ENCODE data around the gene TP73.

Gene TP73

GRCh38 chr1:3642919-3643675 is 9.2 kb upstream of the TP73 start:
- H3K27ac Mint-ChIP-seq (ENCODE audit: low read depth): no peak overlapping the region
- no peaks in the 10 kb centered on the region for H3K27me3 Mint-ChIP-seq
- H3K4me1 Mint-ChIP-seq: peaks cover 12% of the 10 kb centered on the region
- H3K9me3 Mint-ChIP-seq: no peaks in the 10 kb centered on the region
- peaks cover 18% of the 10 kb centered on the region for H3K36me3 Mint-ChIP-seq (ENCODE audit: insufficient read depth)
- ATAC-seq (replicated peaks; ENCODE audit: extremely low read depth, poor library complexity, severe bottlenecking): no peak
- H3K4me3 Mint-ChIP-seq: no peak overlapping the region
- no peak for DNase-seq (ENCODE audit: low spot score in 2 of 2)

GRCh38 chr1:3644273-3644672 is 8.0 kb upstream of the TP73 start:
- Mint-ChIP-seq H3K4me3 (no peak overlapping the region), H3K9me3 (no peaks in the 10 kb centered on the region), H3K27ac (ENCODE audit: low read depth) (no peak overlapping the region), H3K36me3 (ENCODE audit: insufficient read depth) (peaks cover 21% of the 10 kb centered on the region), H3K27me3 (no peaks in the 10 kb centered on the region), H3K4me1 (peaks cover 23% of the 10 kb centered on the region)
- no peak for ATAC-seq (replicated peaks; ENCODE audit: extremely low read depth, poor library complexity, severe bottlenecking)
- no peak for DNase-seq (ENCODE audit: low spot score in 2 of 2)

GRCh38 chr1:3645247-3645646 is 7.1 kb upstream of the TP73 start:
- peaks cover 29% of the 10 kb centered on the region for H3K4me1 Mint-ChIP-seq
- peaks cover 21% of the 10 kb centered on the region for H3K36me3 Mint-ChIP-seq (ENCODE audit: insufficient read depth)
- H3K9me3 Mint-ChIP-seq: no peaks in the 10 kb centered on the region
- no peak overlapping the region for H3K27ac Mint-ChIP-seq (ENCODE audit: low read depth)
- H3K27me3 Mint-ChIP-seq: no peaks in the 10 kb centered on the region
- ATAC-seq (replicated peaks; ENCODE audit: extremely low read depth, poor library complexity, severe bottlenecking): no peak
- no peak for DNase-seq (ENCODE audit: low spot score in 2 of 2)
- H3K4me3 Mint-ChIP-seq: no peak overlapping the region

GRCh38 chr1:3645666-3646355 is 6.5 kb upstream of the TP73 start:
- ATAC-seq (replicated peaks; ENCODE audit: extremely low read depth, poor library complexity, severe bottlenecking) (no peak), DNase-seq (ENCODE audit: low spot score in 2 of 2) (no peak)
- Mint-ChIP-seq H3K36me3 (ENCODE audit: insufficient read depth) (peaks cover 21% of the 10 kb centered on the region), H3K4me3 (no peak overlapping the region), H3K4me1 (peaks cover 29% of the 10 kb centered on the region), H3K9me3 (no peaks in the 10 kb centered on the region), H3K27me3 (peaks cover under 1% of the 10 kb centered on the region), H3K27ac (ENCODE audit: low read depth) (peak overlapping the region; percentile 39)

DNA sequence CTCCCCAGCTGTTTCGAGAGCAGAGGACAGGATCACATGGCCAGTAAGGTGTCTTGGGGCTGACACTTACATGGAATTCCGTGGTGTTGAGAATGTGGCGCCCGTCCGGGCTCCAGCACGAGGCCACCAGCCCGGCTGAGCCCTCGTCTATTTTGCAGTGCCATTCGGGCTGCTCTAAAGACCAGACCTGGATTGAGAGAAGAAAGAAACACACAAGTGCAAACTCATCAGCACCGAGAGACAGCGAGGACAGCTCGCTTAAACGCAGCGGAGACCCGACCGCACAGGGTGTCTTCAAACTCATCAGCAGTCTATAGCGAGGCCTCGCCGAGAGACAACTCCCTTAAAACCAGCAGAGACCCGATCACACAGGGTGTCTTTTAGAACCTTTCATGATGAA is 5.7 kb upstream of the TP73 start:
- Mint-ChIP-seq H3K4me3 (no peak overlapping the region), H3K27me3 (peaks cover 9% of the 10 kb centered on the region), H3K9me3 (no peaks in the 10 kb centered on the region), H3K4me1 (peaks cover 29% of the 10 kb centered on the region), H3K36me3 (ENCODE audit: insufficient read depth) (peaks cover 21% of the 10 kb centered on the region), H3K27ac (ENCODE audit: low read depth) (no peak overlapping the region)
- DNase-seq (ENCODE audit: low spot score in 2 of 2): no peak
- ATAC-seq (replicated peaks; ENCODE audit: extremely low read depth, poor library complexity, severe bottlenecking): no peak

DNA sequence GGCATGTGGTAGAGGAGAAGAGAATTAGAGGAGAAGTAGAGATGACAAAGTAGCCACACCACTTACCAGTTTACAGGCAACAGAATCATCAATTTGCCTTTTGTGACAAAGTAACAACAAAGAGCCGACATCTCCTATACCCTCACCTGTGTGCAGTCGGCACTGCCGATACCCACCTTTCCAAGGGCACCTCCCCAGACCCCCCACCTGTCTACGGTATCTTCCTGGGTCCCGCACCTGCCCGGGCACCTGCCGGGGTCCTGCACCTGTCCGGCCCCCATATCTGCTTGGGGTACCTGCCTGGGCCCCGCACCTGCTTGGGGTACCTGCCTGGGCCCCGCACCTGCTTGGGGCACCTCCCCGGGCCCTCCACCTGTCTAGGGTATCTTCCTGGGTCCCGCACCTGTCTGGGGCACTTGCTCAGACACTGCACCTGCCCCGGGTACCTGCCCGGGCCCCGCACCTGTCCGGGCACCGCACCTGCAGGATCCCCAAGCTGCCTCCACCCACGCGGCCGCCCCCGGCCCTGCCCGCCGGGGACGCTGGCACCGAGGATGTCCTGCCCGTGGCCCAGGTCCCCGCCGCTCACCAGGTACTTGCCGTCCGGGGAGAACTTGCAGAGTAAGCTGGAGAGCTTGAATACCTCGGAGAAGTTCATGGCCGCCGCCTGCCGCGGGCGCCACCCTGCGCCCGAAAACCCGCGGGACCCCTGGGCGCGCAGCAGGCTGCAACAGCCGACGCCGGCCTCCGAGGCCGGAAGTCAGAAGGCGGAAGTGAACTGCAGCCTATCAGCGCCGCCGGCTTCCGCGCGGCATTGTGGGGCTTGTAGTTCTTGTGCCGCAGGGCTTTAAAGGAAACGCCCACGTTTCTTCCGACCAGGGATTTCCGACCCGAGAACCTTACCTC is 2.7 kb upstream of the TP73 start, which contains the start of gene WRAP73:
Gene WRAP73 (minus strand): TSS at position 762 of the 906 bp plus-strand sequence. CDS start 104 bp downstream, at position 658.
- Mint-ChIP-seq H3K9me3 (no peaks in the 10 kb centered on the region), H3K27ac (ENCODE audit: low read depth) (peak within 1 kb of the TSS; percentile 25), H3K4me3 (peak within 1 kb of the TSS; percentile 76), H3K36me3 (ENCODE audit: insufficient read depth) (peaks cover 12% of the 10 kb centered on the region), H3K4me1 (peaks cover 23% of the 10 kb centered on the region), H3K27me3 (peaks cover 25% of the 10 kb centered on the region)
- ATAC-seq (replicated peaks; ENCODE audit: extremely low read depth, poor library complexity, severe bottlenecking) (peak; percentile 95), DNase-seq (ENCODE audit: low spot score in 2 of 2) (peak; percentile 70 to 76)

DNA sequence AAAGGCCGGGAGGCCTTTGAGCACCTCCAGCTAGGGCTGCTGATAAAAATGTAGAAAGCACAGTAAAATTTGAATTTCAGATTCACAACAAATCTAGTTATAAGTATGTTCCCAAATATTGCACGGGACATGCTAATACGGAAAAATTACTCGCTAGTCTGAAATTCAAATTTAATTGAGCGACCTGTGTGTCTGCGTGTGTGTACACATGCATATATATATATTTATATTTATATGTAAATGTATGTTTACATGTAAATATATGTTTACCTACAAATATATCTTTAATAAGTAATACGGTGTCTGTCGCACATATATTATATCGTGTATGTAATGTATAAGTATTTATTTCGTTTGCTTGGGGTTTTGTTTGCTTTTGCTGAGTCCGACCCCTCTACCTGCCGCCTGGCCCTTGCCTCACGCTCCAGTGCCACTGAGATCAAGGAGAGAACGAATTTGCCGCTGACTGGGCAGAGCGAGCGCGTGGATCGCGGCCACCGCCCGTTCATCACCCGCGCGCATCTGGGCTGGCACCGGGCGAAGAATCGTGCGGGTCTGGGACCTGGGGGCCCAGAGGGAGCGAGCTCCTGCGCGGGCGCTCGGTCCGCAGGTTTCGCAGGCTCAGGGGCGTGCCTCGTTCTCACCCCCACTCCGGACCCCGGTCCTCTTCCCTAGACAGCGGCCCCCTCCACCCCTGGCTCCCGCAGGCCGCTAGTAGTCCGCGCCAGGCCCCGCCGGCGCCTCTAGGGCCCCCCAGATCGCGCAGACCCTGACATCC is 1.9 kb upstream of the TP73 start:
- DNase-seq (ENCODE audit: low spot score in 2 of 2): no peak
- peaks cover 34% of the 10 kb centered on the region for H3K27me3 Mint-ChIP-seq
- peaks cover 7% of the 10 kb centered on the region for H3K36me3 Mint-ChIP-seq (ENCODE audit: insufficient read depth)
- H3K27ac Mint-ChIP-seq (ENCODE audit: low read depth): no peak overlapping the region
- H3K4me1 Mint-ChIP-seq: peaks cover 23% of the 10 kb centered on the region
- no peak for ATAC-seq (replicated peaks; ENCODE audit: extremely low read depth, poor library complexity, severe bottlenecking)
- no peaks in the 10 kb centered on the region for H3K9me3 Mint-ChIP-seq
- H3K4me3 Mint-ChIP-seq: peak overlapping the region; percentile 76

DNA sequence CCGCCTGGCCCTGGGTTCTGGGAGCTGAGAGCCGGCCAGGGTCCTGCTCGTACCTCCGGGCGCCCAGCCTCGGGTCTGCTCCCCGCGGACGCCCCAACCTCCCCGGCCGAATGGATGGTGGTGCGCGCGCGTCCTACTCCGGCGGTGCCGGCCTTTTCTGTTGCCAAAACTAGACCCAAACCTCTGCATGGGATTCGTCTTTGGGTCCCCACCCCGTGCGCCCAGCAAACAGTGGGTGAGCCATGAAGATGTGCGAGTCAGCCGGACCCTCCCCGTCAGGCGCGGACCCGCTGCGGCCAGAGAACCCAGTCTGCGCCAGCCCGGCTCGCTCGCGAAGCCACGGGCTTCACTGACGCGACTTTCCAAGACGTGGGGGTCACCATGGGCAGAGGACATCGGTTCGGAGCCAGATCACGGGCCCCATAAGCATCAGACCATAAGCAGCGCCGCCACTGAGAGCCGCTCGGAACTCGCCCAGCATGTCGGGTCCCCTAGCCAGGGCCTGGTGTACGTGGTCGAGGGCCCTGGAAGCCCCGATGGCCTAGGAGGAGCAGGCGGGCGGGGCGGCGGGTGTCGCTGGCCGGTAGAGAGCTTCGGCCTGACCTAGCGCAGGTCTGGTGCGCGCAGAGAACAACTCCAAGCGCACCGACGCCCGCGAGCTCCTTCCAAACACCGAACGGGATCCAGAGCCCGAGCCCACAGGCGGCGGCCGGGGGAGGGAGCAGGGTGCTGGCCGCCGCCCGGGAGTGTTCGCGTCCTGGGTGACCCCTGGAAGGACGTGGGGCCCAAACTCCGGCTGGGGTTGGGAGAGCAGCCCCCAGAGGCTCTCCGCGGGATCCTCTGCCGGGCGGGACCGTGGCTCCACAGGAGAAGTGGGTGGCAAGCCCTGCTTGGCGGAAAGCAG is 1.0 kb upstream of the TP73 start:
- DNase-seq (ENCODE audit: low spot score in 2 of 2) (no peak), ATAC-seq (replicated peaks; ENCODE audit: extremely low read depth, poor library complexity, severe bottlenecking) (no peak)
- peak overlapping the region; percentile 76 for H3K4me3 Mint-ChIP-seq
- peaks cover 23% of the 10 kb centered on the region for H3K4me1 Mint-ChIP-seq
- H3K36me3 Mint-ChIP-seq (ENCODE audit: insufficient read depth): peaks cover 4% of the 10 kb centered on the region
- no peaks in the 10 kb centered on the region for H3K9me3 Mint-ChIP-seq
- H3K27me3 Mint-ChIP-seq: peaks cover 42% of the 10 kb centered on the region
- H3K27ac Mint-ChIP-seq (ENCODE audit: low read depth): no peak overlapping the region

- Mint-ChIP-seq H3K27ac (ENCODE audit: low read depth) (no peak overlapping the region), H3K4me3 (no peak overlapping the region), H3K27me3 (peaks cover 56% of the 10 kb centered on the region), H3K36me3 (ENCODE audit: insufficient read depth) (peaks cover 4% of the 10 kb centered on the region), H3K9me3 (no peaks in the 10 kb centered on the region), H3K4me1 (peaks cover 22% of the 10 kb centered on the region)
- ATAC-seq (replicated peaks; ENCODE audit: extremely low read depth, poor library complexity, severe bottlenecking): no peak
- no peak for DNase-seq (ENCODE audit: low spot score in 2 of 2)
Observed at GRCh38 chr1:3652548-3653285, 401 bp downstream of the TP73 start.

- Mint-ChIP-seq H3K4me3 (peak overlapping the region; percentile 21), H3K27ac (ENCODE audit: low read depth) (no peak overlapping the region), H3K36me3 (ENCODE audit: insufficient read depth) (peaks cover under 1% of the 10 kb centered on the region), H3K27me3 (peaks cover 62% of the 10 kb centered on the region), H3K4me1 (peaks cover 16% of the 10 kb centered on the region), H3K9me3 (no peaks in the 10 kb centered on the region)
- DNase-seq (ENCODE audit: low spot score in 2 of 2) (no peak), ATAC-seq (replicated peaks; ENCODE audit: extremely low read depth, poor library complexity, severe bottlenecking) (no peak)
Observed at GRCh38 chr1:3653286-3653618, 936 bp downstream of the TP73 start.

All from central memory CD8-positive, alpha-beta T cell (primary cell).